SK-N-SH (cell line): ENCODE results near the gene FBN1. TPM values are rescaled to one million over a fixed set of nuclear protein-coding genes. Genes with fewer than 3 reads are reported as not detected.
A peak's percentile ranks its signal among the peaks of the same experiment; 100 is the strongest.

Source experiments
- CTCF ChIA-PET: fragments of 300-600, 350-600 bp; formaldehyde crosslinking; extraction: SDS; loops from one replicate; lab custom pipeline; 2021; lab: Yijun Ruan, JAX
- POLR2A ChIA-PET: fragments of 350-600 bp; sonication (Branson Sonifier 250); formaldehyde crosslinking; extraction: SDS; loops from one replicate; lab custom pipeline; 2020; ENCODE audit warnings: antibody characterized with exemption, inconsistent platforms; lab: Yijun Ruan, JAX
- DNase-seq: peaks from one replicate; pipeline ENCODE4 v3.0.0; 2012
- H2AFZ ChIP-seq: fragments of 200-600 bp; sonication (generic); 2 replicates; pipeline ENCODE4 v1.8.1; 2016; ENCODE audit warnings: antibody characterized with exemption, mild to moderate bottlenecking, low read depth
- H3F3A ChIP-seq: fragments of 200-600 bp; sonication (generic); replicated peaks from 2 replicates; pipeline ENCODE3; 2016; ENCODE audit warnings: antibody characterized with exemption, mild to moderate bottlenecking; ENCODE audit not compliant: insufficient read depth
- H3K27ac ChIP-seq, 2 experiments: fragments of 200-500 bp in 1 of 2; fragments of 200-600 bp in 1 of 2; sonication (Bioruptor generic) in 1 of 2; sonication (generic), shearing (Covaris generic) in 1 of 2; 2 replicates each; pipeline versions ENCODE4 v1.5.1 to v1.6.1; 2014 to 2016; ENCODE audit warnings: low read depth in 2 of 2, inconsistent platforms in 1 of 2, low read length in 1 of 2, mild to moderate bottlenecking in 1 of 2, mixed read lengths in 1 of 2
- H3K27me3 ChIP-seq: fragments of 200-600 bp; sonication (generic), shearing (Covaris generic); 2 replicates; pipeline ENCODE4 v1.6.1; 2016; ENCODE audit warnings: mixed run types; ENCODE audit not compliant: insufficient read depth
- H3K36me3 ChIP-seq, 2 experiments: fragments of 200-500 bp in 1 of 2; fragments of 200-600 bp in 1 of 2; sonication (Bioruptor generic) in 1 of 2; sonication (generic) in 1 of 2; replicated peaks in 1 of 2; 2 replicates each; pipeline versions ENCODE3 to v1.5.1; 2014 to 2016; ENCODE audit warnings: low read length in 1 of 2, mild to moderate bottlenecking in 1 of 2; ENCODE audit not compliant: insufficient read depth in 2 of 2, control insufficient read depth in 1 of 2
- H3K4me1 ChIP-seq, 2 experiments: fragments of 200-500 bp in 1 of 2; fragments of 200-600 bp in 1 of 2; sonication (Bioruptor generic) in 1 of 2; sonication (generic), shearing (Covaris generic) in 1 of 2; 2 replicates each; pipeline versions ENCODE4 v1.5.1 to v1.6.1; 2014 to 2016; ENCODE audit warnings: low read depth in 1 of 2, low read length in 1 of 2, mixed run types in 1 of 2; ENCODE audit not compliant: insufficient read depth in 2 of 2, control insufficient read depth in 1 of 2
- H3K4me2 ChIP-seq: fragments of 200-600 bp; sonication (generic), shearing (Covaris generic); 2 replicates; pipeline ENCODE4 v1.6.1; 2017; ENCODE audit warnings: mixed run types
- H3K4me3 ChIP-seq, 2 experiments: fragments of 200-500 bp in 1 of 2; fragments of 200-600 bp in 1 of 2; sonication (Bioruptor generic) in 1 of 2; sonication (generic), shearing (Covaris generic) in 1 of 2; 2 replicates each; pipeline versions ENCODE4 v1.5.1 to v1.8.1; 2014 to 2016; ENCODE audit warnings: low read depth in 2 of 2, inconsistent platforms in 1 of 2, low read length in 1 of 2, mild to moderate bottlenecking in 1 of 2, mixed read lengths in 1 of 2, moderate library complexity in 1 of 2
- H3K79me2 ChIP-seq: fragments of 200-600 bp; sonication (generic); 2 replicates; pipeline ENCODE4 v1.8.1; 2017; ENCODE audit warnings: mild to moderate bottlenecking; ENCODE audit not compliant: insufficient read depth
- H3K9ac ChIP-seq: fragments of 200-600 bp; sonication (generic); 2 replicates; pipeline ENCODE4 v1.6.1; 2017; ENCODE audit warnings: mixed run types
- H3K9me2 ChIP-seq: fragments of 200-600 bp; sonication (generic); 2 replicates; pipeline ENCODE4 v1.6.1; 2017; ENCODE audit warnings: mixed run types
- H3K9me3 ChIP-seq: fragments of 200-600 bp; sonication (generic); 2 replicates; pipeline ENCODE4 v1.6.1; 2017; ENCODE audit warnings: mixed run types, mild to moderate bottlenecking, moderate library complexity
- H4K20me1 ChIP-seq: fragments of 200-600 bp; sonication (generic); 2 replicates; pipeline ENCODE4 v1.6.1; 2017; ENCODE audit warnings: mild to moderate bottlenecking, mixed run types; ENCODE audit not compliant: insufficient read depth
- CHD2 ChIP-seq: fragments of 150-350 bp; IDR thresholded peaks from 2 replicates; pipeline ENCODE4 v1.6.1; 2018; ENCODE audit warnings: low read length; ENCODE audit not compliant: partially characterized antibody
- CTCF ChIP-seq: fragments of 200-600 bp; sonication (generic); IDR thresholded peaks from 2 replicates; pipeline ENCODE4 v1.6.1; 2017; ENCODE audit warnings: antibody characterized with exemption, mild to moderate bottlenecking, moderate library complexity
- EP300 ChIP-seq, 2 experiments: IDR thresholded peaks; 2 replicates each; pipeline versions ENCODE4 v1.4.0 to v1.6.1; 2012; ENCODE audit warnings: borderline replicate concordance in 1 of 2, low read depth in 1 of 2, low read length in 1 of 2
- EZH2phosphoT487 ChIP-seq: fragments of 200-600 bp; sonication (generic); IDR thresholded peaks from 2 replicates; pipeline ENCODE4 v1.6.1; 2017; ENCODE audit warnings: low read depth, mixed run types, mild to moderate bottlenecking, antibody characterized with exemption, moderate library complexity, borderline replicate concordance
- FOSL2 ChIP-seq: IDR thresholded peaks from 2 replicates; pipeline ENCODE4 v1.4.0; 2012; ENCODE audit warnings: low read depth, mild to moderate bottlenecking, moderate library complexity, borderline replicate concordance
- FOXJ3 ChIP-seq: sonication (generic); formaldehyde crosslinking; IDR thresholded peaks from 2 replicates; pipeline ENCODE4 v1.5.1; 2020; ENCODE audit warnings: mild to moderate bottlenecking, missing genetic modification reagents
- GABPA ChIP-seq: IDR thresholded peaks from 2 replicates; pipeline ENCODE4 v1.4.0; 2012; ENCODE audit warnings: low read depth, mild to moderate bottlenecking
- GATA2 ChIP-seq: sonication (generic); formaldehyde crosslinking; IDR thresholded peaks from 2 replicates; pipeline ENCODE4 v1.5.0; 2020; ENCODE audit warnings: mild to moderate bottlenecking, missing genetic modification reagents
- JUND ChIP-seq: IDR thresholded peaks from 2 replicates; pipeline ENCODE4 v1.4.0; 2012
- MEF2A ChIP-seq: IDR thresholded peaks from 2 replicates; pipeline ENCODE4 v1.4.0; 2012; ENCODE audit warnings: low read depth, borderline replicate concordance
- MXI1 ChIP-seq: IDR thresholded peaks from 2 replicates; pipeline ENCODE4 v1.6.1; 2012; ENCODE audit warnings: mild to moderate bottlenecking, low read depth, low read length, improper control_type of control experiment
- NFIC ChIP-seq: IDR thresholded peaks from 2 replicates; pipeline ENCODE4 v1.4.0; 2012; ENCODE audit warnings: borderline replicate concordance
- PBX3 ChIP-seq: IDR thresholded peaks from 2 replicates; pipeline ENCODE4; 2012
- POLR2AphosphoS5 ChIP-seq: IDR thresholded peaks from 2 replicates; pipeline ENCODE4 v1.6.1; 2012; ENCODE audit warnings: low read depth, low read length
- RCOR1 ChIP-seq: fragments of 150-350 bp; IDR thresholded peaks from 2 replicates; pipeline ENCODE4 v1.6.1; 2017; ENCODE audit warnings: antibody characterized with exemption, low read length
- SMC3 ChIP-seq: IDR thresholded peaks from 2 replicates; pipeline ENCODE4 v1.6.1; 2012; ENCODE audit warnings: low read depth, low read length, improper control_type of control experiment
- TAF1 ChIP-seq: IDR thresholded peaks from 2 replicates; pipeline ENCODE4 v1.6.1; 2012; ENCODE audit warnings: low read depth, mild to moderate bottlenecking, low read length, moderate library complexity, borderline replicate concordance
- TCF12 ChIP-seq: IDR thresholded peaks from 2 replicates; pipeline ENCODE4 v1.4.0; 2012
- USF1 ChIP-seq: IDR thresholded peaks from 2 replicates; pipeline ENCODE4 v1.4.0; 2012; ENCODE audit warnings: low read depth, borderline replicate concordance
- USF2 ChIP-seq: fragments of 150-350 bp; IDR thresholded peaks from 2 replicates; pipeline ENCODE4 v1.6.1; 2017; ENCODE audit warnings: antibody characterized with exemption, low read length, low read depth, borderline replicate concordance
- YY1 ChIP-seq: IDR thresholded peaks from 2 replicates; pipeline ENCODE4 v1.4.0; 2012; ENCODE audit warnings: low read depth, mild to moderate bottlenecking
- polyA plus RNA-seq, 3 experiments: library from polyadenylated mRNA; depleted of rRNA; stranded (reverse); fragments of >200 nt; gene quantifications; 2 replicates each; pipeline ENCODE4 v1.2.3, GENCODE V29; 2012
- TF ChIP-seq, protein P1 (sequence below): fragments of 150-350 bp; IDR thresholded peaks from 2 replicates; pipeline ENCODE4 v1.6.1; 2016; ENCODE audit warnings: mild to moderate bottlenecking, low read depth, low read length
- TF ChIP-seq, protein P2 (sequence below): IDR thresholded peaks from 2 replicates; pipeline ENCODE4 v1.6.1; 2012; ENCODE audit warnings: mild to moderate bottlenecking, low read depth, low read length, moderate library complexity

Gene FBN1
- polyA plus RNA-seq, 1 of the 3 experiments (the other 2 are of a cell fraction): 248 TPM

- H3K9me2 ChIP-seq: no peaks in the 10 kb centered on the region
- no peak overlapping the region for H3K4me3 ChIP-seq
- peaks cover 62% of the 10 kb centered on the region for H3F3A ChIP-seq
- H3K36me3 ChIP-seq: peaks cover 55 to 79% of the 10 kb centered on the region in 2 experiments
- ChIA-PET CTCF (interaction anchor here (1.3 kb wide), 1 partner anchor 27 kb away, joined by 3 read pairs; no protein-coding TSS in a partner anchor), POLR2A (no interaction called here)
- peak; percentile 38 for DNase-seq
- peaks cover 0 to 11% of the 10 kb centered on the region in 2 experiments; a peak in 2 of 4 replicates for H3K4me1 ChIP-seq
- H4K20me1 ChIP-seq: peaks cover 40% of the 10 kb centered on the region
- H3K79me2 ChIP-seq: peaks cover 97% of the 10 kb centered on the region
- TF ChIP-seq RCOR1: peak; percentile 51; the same call in 1 of the 2 replicates
- TF ChIP-seq CTCF: no peak
- peak; percentile 31; the same call in 1 of the 2 replicates for TF ChIP-seq POLR2AphosphoS5
- peak; percentile 52 for TF ChIP-seq TCF12
- no peak for TF ChIP-seq USF2
- TF ChIP-seq FOSL2: no peak
- TF ChIP-seq CHD2: peak; percentile 37
- TF ChIP-seq, protein P1, sequence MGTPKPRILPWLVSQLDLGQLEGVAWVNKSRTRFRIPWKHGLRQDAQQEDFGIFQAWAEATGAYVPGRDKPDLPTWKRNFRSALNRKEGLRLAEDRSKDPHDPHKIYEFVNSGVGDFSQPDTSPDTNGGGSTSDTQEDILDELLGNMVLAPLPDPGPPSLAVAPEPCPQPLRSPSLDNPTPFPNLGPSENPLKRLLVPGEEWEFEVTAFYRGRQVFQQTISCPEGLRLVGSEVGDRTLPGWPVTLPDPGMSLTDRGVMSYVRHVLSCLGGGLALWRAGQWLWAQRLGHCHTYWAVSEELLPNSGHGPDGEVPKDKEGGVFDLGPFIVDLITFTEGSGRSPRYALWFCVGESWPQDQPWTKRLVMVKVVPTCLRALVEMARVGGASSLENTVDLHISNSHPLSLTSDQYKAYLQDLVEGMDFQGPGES: no peak
- no peak for TF ChIP-seq MEF2A
- no peak for TF ChIP-seq YY1
- TF ChIP-seq, protein P2, sequence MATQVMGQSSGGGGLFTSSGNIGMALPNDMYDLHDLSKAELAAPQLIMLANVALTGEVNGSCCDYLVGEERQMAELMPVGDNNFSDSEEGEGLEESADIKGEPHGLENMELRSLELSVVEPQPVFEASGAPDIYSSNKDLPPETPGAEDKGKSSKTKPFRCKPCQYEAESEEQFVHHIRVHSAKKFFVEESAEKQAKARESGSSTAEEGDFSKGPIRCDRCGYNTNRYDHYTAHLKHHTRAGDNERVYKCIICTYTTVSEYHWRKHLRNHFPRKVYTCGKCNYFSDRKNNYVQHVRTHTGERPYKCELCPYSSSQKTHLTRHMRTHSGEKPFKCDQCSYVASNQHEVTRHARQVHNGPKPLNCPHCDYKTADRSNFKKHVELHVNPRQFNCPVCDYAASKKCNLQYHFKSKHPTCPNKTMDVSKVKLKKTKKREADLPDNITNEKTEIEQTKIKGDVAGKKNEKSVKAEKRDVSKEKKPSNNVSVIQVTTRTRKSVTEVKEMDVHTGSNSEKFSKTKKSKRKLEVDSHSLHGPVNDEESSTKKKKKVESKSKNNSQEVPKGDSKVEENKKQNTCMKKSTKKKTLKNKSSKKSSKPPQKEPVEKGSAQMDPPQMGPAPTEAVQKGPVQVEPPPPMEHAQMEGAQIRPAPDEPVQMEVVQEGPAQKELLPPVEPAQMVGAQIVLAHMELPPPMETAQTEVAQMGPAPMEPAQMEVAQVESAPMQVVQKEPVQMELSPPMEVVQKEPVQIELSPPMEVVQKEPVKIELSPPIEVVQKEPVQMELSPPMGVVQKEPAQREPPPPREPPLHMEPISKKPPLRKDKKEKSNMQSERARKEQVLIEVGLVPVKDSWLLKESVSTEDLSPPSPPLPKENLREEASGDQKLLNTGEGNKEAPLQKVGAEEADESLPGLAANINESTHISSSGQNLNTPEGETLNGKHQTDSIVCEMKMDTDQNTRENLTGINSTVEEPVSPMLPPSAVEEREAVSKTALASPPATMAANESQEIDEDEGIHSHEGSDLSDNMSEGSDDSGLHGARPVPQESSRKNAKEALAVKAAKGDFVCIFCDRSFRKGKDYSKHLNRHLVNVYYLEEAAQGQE: no peak
- no peak for TF ChIP-seq NFIC
- no peak for TF ChIP-seq EZH2phosphoT487
- TF ChIP-seq EP300 (IDR thresholded peaks at IDR 0.05; ENCODE audit: borderline replicate concordance in 1 of 2, low read depth in 1 of 2, low read length in 1 of 2): peak in 1 of 2 experiments; percentile 56; a peak in 2 of 4 replicates
- no peak for TF ChIP-seq GABPA
- TF ChIP-seq SMC3: no peak
- no peak for TF ChIP-seq USF1
- TF ChIP-seq TAF1: no peak
- peak; percentile 85; the same call in 1 of the 2 replicates for TF ChIP-seq FOXJ3 (CRISPR knock-in tag)
- TF ChIP-seq JUND: no peak
- peak; percentile 97 for TF ChIP-seq MXI1
- no peak for TF ChIP-seq PBX3
- peak; percentile 89 for TF ChIP-seq GATA2 (CRISPR knock-in tag)
- no peaks in the 10 kb centered on the region for H3K27me3 ChIP-seq
- no peak overlapping the region for H3K9ac ChIP-seq
- peak overlapping the region; percentile 20 to 87; a peak in 3 of 4 replicates for H3K27ac ChIP-seq
- no peaks in the 10 kb centered on the region for H3K9me3 ChIP-seq
- no peak overlapping the region for H2AFZ ChIP-seq
- no peak overlapping the region for H3K4me2 ChIP-seq
Measured at GRCh38 chr15:48574187-48574586, 71.3 kb downstream of the FBN1 start.
